GM12873 (cell line): ENCODE data around the gene WWP2.

Experiments
- TF ChIP-seq, protein P1 (sequence below): IDR thresholded peaks from 2 replicates; pipeline ENCODE4 v1.5.1; 2012; ENCODE audit warnings: low read depth, mild to moderate bottlenecking, moderate library complexity, low read length, control low read depth; ENCODE audit not compliant: insufficient read depth; ENCODE audit errors: missing control alignments

The WWP2 gene

DNA sequence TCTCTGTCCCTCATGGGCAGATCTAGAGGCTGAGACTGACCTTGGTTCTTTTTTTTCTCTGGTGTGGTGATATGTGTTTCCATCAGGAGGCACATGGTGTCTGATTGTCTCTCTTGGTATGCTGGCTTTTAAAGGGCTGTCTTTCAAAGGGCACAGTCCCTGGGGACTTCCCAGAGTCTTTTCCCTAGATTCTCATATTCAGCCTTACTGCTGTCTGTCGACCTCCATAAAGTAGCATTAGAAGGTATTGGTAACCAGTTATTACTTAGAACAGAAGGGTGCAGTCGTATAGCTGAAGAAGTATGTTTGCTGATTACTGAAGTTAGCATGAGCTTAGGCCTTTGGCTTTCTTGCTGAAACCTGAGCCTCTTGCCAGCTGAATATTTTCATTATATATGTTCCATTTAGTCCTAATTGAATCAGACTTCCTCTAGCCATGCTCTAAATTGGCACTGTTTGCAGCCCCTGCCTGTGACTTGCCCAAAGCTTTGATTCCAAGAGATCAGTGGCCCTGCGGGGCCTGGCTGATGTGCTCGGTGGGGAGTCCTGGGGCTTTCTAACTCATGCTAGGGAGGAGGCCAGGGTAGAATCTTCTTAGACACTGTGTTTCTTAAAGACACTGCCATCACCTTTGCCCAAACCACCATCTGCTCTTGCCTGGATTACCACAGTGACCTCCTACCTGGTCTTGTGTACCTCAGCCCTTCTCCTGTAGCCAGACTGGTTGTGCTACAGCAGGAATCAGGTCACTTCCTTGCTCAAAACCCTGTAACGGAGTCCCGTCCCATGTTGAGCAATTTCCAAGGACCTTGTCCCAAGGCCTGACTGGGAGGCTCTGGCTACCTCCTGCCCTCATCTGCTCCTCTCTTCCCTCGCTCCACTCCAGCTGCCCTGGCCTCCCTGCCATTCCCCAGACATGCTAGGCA lies 71.5 kb downstream of the WWP2 start:
- TF ChIP-seq, protein P1, sequence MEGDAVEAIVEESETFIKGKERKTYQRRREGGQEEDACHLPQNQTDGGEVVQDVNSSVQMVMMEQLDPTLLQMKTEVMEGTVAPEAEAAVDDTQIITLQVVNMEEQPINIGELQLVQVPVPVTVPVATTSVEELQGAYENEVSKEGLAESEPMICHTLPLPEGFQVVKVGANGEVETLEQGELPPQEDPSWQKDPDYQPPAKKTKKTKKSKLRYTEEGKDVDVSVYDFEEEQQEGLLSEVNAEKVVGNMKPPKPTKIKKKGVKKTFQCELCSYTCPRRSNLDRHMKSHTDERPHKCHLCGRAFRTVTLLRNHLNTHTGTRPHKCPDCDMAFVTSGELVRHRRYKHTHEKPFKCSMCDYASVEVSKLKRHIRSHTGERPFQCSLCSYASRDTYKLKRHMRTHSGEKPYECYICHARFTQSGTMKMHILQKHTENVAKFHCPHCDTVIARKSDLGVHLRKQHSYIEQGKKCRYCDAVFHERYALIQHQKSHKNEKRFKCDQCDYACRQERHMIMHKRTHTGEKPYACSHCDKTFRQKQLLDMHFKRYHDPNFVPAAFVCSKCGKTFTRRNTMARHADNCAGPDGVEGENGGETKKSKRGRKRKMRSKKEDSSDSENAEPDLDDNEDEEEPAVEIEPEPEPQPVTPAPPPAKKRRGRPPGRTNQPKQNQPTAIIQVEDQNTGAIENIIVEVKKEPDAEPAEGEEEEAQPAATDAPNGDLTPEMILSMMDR, result no peak

DNA sequence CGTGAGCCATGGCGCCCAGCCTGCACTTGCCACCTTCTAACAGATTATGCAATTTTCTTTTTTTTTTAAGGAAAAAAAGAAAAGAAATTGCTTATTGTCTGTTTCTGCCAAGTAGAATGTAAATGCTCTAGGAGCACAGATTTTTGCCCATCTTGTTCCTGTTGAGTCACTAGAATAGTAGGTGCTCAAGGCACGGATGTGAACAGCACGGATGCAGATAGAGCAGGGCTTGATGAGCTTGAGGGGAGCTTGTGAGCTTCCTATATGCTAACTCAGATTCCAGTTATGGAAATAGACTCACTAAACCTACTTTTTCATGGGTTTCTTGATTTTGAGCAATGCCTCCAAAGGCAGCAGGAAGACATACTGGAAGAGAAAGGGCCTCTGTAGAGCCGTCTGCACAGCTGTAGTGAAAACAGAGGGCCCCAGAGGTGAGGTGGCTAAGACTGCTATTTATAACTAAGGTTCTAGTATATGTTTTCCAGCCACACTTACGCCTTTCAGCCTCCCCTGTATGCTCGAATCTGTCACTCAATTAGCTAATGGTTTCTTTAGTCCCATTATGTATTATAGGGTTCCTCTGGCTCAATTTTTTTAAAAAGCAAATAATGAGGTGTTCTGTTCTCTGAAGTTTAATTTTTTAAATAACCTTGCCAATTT lies 72.8 kb downstream of the WWP2 start:
- TF ChIP-seq, protein P1, result no peak

DNA sequence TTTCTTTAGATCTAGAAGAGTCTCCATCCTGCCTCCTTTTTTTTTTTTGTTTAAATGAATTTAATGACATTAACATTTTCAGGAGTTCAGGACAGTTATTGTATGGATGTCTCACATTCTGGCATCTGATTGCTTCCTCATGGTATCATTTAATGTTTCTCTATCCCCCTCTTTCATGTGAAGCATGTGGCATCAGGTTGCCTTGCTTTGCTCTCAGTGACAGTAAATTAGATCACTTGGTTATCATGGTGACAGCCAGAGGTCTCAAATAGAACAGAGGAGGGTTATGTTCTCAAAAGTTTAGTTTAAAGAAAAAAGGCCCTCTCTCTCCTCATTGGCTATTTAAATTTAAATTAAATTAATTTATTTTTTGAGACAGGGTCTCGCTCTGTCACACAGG lies 74.1 kb downstream of the WWP2 start:
- TF ChIP-seq, protein P1, result no peak

DNA sequence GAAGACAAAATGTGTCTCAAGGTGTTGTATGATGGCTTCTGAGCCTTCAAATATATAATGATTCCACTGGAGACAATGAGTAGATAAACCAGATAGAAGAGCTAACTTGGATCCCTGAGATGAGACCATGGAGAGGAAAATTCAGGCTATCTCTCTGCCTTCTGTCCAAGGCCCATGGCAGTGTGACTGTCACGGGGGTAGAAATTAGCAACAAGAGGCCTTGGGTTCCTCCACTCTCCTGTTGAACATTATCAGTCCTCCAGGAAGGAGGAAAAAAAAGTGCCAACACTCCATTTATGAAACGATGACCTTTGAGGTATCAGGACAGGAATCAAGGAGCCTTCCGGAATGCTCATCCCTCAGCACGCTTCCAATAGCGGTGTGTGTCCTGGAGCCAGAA lies 75.2 kb downstream of the WWP2 start:
- TF ChIP-seq, protein P1, result no peak

DNA sequence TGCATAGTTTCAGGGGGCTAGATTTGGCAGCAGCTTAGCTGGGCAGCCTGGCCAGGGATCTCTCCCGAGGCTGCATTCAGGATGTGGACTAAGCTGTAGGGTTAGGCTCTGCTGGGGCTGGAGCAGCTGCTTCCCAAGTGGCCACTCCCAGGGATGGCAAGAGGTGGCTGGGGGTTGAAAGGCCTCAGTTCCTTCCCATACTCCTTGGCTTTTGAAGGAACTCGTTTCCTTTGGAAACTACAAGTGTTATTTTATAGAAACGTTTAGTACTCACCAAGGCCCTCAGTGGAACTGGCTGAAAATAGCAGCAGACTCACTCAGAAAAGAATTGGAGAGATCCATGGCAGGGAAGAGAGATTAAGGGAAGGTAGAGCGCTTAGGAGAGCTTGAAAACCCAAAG lies 76.4 kb downstream of the WWP2 start:
- TF ChIP-seq, protein P1, result no peak

DNA sequence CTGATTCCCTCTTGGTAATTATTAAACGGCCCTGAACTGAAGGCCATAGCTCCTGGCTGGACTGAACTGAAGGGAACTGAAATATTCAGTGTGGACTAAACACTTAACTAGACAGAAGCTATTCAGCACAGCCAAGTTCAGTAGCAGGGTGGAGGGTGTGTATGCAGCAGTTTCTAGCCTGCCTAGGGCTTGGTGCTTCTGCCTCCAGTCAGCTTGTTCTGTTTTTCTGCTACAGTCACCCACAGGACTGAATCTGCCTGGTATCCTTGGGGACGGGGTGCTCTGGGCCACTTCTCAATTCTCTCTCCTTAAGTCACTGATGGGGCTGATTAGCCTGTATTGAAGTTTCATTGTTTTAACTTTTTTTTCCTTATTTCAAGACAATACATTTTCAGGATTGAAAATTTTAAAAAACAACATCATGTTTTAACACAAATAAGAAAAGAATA lies 77.1 kb downstream of the WWP2 start:
- TF ChIP-seq, protein P1, result no peak

DNA sequence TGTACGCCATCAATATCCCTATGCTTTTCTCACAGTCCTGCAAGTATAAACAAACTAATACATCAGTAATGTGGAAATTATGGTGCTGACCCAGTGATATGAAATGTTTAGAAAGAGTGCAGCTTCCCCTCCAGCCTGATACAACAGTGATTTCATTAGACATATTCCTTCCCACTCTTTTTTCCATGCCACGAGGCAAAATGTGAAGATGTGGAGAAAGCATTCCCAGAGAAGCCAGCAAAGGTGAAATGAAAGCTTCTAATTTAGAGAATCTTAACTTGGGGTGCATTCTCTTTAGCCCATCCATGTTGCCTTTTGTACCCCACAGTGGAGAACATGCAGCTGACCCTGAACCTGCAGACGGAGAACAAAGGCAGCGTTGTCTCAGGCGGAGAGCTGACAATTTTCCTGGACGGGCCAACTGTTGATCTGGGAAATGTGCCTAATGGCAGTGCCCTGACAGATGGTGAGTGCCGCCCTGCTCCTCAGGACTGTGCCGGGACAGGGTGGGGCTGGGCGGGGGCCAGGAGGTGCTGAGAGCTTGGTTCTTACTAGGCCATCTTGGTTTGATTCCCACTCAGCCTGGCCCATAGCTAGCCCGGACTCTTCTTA lies 77.8 kb downstream of the WWP2 start:
- TF ChIP-seq, protein P1, result no peak
